Testis (tissue), 2 donors: ENCODE data around the gene PARD6A.

Experiments
- CTCF ChIP-seq, 3 experiments: fragments of 450-650 bp in 2 of 3; fragments of 200-600 bp in 1 of 3; sonication (generic) in 1 of 3; IDR thresholded peaks; one replicate each; pipeline ENCODE4 v1.5.1; 2016 to 2019; ENCODE audit warnings: antibody characterized with exemption in 3 of 3, mild to moderate bottlenecking in 2 of 3, moderate library complexity in 1 of 3
- POLR2A ChIP-seq: fragments of 450-650 bp; IDR thresholded peaks from one replicate; pipeline ENCODE4 v1.6.1; 2017; ENCODE audit warnings: antibody characterized with exemption, mild to moderate bottlenecking, moderate library complexity

GRCh38 chr16:67662653-67663010, 1.9 kb downstream of the PARD6A start:
- TF ChIP-seq CTCF (IDR thresholded peaks at IDR 0.05) (no peak), POLR2A (no peak)
